ENCODE data around the gene TELO2.
"Not testable (repeated sequence)": the region's sequence is repeated elsewhere in the genome, so short reads cannot be mapped to it uniquely, and the experiment has no call there.

TELO2 gene

DNA sequence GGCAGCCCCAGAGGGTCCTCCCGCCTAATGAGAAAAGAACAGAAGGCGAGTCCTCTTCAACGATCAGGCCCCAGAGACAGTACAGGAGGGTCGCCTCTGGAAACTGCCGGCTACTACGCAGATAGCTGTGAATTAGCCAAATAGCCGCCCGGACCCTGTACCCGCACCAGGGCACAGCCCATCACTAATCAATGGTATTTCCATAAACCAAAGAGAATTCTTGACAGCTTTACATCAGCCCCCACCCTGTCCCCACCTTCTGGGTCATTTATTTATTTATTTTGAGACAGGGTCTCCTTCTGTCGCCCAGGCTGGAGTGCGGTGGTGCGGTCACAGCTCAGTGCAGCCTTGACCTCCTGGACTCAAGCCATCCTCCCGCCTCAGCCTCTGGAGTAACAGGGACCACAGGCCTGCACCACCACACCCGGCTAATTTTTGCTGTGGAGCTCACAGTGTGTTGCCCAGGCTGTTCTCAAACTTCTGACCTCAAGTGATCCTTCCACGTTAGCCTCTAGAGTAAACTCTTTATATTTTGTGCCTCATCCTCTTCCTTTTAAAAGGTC is 17.5 kb upstream of the TELO2 start:
- DNase-seq (ENCODE audit: low read depth) = no peak

- no peak for DNase-seq (ENCODE audit: low read depth)
These were observed 16.1 kb upstream of the TELO2 start for GRCh38 chr16:1477033-1477432.

GRCh38 chr16:1478937-1479336 is 14.2 kb upstream of the TELO2 start:
- not testable (repeated sequence) for DNase-seq (ENCODE audit: low read depth)

- DNase-seq (ENCODE audit: low read depth) = no peak
These were observed 11.0 kb upstream of the TELO2 start for GRCh38 chr16:1481906-1482835.

- DNase-seq (ENCODE audit: low read depth) = no peak
These were observed 7.2 kb upstream of the TELO2 start for GRCh38 chr16:1485847-1486496.

DNA sequence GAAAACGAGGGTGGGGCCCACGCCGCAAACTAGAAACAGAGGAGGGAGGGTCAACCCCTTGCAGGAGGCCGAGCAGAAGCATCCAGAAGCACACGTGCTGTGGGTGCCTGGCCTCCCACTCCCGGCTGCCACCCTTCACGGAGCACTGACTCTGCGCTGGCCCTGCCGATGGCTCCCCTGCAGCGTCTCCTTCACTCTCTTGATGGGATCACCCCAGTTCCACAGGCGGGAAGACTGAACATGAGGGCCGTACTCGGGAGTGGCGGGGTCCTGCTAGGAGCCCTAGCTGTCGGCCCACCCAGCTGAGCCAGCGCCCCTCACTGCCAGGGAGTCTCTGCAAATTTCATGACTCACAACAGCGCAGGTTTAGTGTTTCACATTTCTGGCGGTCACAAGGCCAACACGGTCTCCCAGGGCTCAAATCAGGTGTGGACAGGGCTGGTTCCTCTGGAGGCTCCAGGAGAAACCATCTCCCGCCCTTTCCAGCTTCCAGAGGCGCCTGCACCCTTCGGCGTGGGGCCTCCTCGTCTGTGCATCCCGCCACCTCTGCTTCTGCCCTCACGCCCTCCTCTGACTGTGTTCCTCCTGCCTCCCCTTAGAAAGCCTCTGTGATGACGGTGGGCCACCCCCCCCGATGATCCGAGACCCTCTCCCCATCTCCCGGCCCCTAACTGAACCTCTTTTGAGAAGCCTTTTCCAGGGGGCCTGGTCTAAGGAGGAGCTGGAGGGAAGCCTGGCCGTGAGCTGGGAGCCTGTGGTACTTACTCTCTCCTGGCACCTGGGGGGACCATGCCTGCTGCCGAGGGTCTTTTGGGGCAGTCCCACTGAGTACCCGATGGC is 6.4 kb upstream of the TELO2 start:
- no peak for DNase-seq (ENCODE audit: low read depth)

GRCh38 chr16:1487395-1488053 is 5.6 kb upstream of the TELO2 start:
- no peak for DNase-seq (ENCODE audit: low read depth)

DNA sequence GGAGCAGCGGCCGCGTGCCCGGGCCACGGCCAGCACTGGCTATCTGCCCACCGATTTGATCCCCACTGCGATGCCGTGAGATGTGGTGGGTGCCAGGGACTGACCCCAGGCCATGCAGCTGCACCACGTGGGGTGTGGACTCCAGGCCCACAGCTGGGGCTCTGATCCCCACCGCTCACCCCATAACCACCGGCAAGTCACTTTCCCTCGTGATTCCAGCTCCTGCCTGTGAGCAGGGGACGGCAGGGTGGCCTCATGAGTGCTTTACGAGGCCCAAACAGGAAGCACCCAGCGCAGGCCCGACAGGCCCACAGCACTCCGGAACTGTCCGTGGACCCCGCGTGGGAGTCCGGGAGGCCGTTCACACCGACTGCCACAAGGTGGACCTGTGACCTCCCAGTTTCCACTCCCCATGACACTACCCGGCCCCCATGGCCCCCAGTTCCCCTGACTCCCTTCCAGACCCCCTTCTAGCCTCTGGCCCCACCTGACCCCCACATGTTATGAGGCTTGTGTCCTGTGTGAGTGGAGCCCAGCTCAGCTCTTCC is 5.0 kb upstream of the TELO2 start:
- DNase-seq (ENCODE audit: low read depth) = no peak

DNA sequence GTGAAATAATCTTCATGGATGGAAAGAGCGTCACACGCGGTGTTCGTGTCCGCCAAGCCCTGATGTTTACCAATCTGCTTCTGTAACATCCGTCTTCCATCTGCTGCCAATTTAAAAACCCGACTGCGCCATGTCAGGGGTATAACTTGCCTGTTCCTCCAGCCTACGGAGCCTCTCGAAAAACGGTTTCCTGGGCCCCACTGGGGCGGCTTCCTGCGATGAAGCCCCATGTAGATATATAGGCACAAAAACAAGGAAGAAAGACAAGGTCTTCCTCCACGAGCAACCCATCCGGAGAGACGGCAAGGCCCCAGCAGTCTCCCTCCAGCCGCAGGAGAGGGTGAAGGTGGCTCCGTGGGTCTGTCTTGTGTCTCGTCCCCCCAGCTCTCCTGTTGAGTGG is 4.5 kb upstream of the TELO2 start, which contains the start of gene PTX4:
Gene PTX4 (minus strand): TSS at position 326 of the 400 bp plus-strand sequence. CDS start 35 bp downstream, at position 291.
- DNase-seq (ENCODE audit: low read depth) = no peak

DNA sequence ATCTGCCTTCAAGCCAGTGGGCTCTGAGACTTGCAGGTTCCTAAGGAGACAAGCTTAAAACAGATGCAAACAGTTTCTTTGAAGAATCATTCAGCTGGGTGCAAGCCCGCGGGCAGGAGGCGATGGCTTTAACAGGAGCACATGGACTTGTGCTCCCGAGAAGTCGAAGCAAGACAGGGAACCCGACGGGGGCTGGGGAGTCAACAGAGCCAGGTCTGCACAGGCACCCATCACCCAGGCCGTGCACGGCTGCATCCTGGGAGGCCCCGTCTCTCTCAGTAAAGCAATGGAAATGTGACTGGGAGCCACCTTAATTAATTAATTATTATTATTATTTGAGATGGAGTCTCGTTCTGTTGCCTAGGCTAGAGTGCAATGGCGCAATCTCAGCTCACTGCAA is 4.1 kb upstream of the TELO2 start:
- no peak for DNase-seq (ENCODE audit: low read depth)

- no peak for DNase-seq (ENCODE audit: low read depth)
These were observed 1.8 kb upstream of the TELO2 start for GRCh38 chr16:1491327-1491726.

GRCh38 chr16:1492082-1492922 is 858 bp upstream of the TELO2 start:
- DNase-seq (ENCODE audit: low read depth) = no peak

DNA sequence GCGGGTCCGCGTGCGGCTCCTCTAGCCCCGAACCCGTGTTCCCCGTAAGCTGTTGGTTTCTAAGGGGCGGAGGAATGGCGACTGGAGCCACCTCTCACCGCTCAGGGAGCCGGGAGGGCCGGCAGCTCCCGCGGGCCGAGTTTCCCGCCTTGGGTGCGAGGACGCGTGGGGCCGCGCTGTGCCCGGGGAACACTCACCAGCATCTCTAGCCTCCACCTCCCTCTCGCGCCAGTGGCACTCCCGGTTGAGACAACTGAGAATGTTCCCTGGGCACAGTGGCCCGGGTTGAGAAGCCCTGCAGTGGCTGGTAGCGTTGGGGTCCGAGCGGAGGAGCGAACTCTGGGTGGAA is 560 bp downstream of the TELO2 start:
- no peak for DNase-seq (ENCODE audit: low read depth)

GRCh38 chr16:1494129-1494640 is 1.0 kb downstream of the TELO2 start:
- no peak for DNase-seq (ENCODE audit: low read depth)

GRCh38 chr16:1494711-1495110 is 1.6 kb downstream of the TELO2 start:
- no peak for DNase-seq (ENCODE audit: low read depth)

DNA sequence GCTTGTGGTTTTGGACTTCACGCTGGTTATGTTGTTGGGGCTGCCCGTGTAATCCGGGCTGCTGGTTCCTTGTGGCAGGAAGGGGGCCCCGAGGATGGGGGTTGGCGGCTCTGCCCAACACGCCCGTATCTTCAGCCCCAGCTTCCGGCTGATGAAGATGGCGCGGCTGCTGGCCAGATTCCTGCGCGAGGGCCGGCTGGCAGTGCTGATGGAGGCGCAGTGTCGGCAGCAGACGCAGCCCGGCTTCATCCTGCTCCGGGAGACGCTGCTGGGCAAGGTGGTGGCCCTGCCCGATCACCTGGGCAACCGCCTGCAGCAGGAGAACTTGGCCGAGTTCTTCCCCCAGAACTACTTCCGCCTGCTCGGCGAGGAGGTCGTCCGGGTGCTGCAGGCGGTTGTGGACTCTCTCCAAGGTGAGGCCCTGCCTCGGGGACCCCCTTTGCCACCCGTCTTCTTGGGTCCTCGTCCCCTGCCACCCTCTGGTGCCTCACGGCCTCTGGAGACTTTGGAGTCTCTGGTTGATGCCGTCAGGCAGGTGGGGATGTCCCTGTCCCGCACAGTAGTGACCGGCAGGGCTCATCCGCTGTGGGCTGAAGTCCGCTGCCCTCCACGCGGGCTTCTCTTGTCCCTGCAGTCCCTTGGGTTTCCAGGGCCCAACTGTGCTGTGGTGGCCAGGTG is 2.2 kb downstream of the TELO2 start:
- no peak for DNase-seq (ENCODE audit: low read depth)

DNA sequence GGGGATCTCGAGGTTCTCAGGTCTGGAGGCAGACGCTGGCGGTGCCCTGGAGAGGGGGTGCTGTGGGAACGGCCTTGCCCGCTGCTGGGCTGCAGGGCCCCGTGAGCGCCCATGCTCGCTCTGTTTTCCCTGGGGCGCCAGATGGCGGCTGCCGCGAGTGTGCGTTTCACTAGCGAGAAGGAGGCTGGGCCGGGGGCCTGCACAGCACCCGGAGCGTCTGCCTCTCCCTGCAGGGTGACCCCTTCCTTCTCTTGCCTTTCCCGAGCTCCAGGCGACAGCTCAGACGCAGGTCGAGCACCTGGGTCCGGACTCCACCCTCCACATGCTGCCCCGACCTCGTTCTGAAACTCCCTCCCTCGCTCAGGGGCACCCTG is 2.7 kb downstream of the TELO2 start:
- DNase-seq (ENCODE audit: low read depth) = no peak

GRCh38 chr16:1496464-1496863 is 3.3 kb downstream of the TELO2 start:
- no peak for DNase-seq (ENCODE audit: low read depth)

GRCh38 chr16:1497014-1497598 is 3.9 kb downstream of the TELO2 start:
- no peak for DNase-seq (ENCODE audit: low read depth)

Measured in activated T-cell treated with anti-CD3 and anti-CD28 coated beads for 24 hours (primary cell).